ENCODE data around the gene PRODH2. TPM values are rescaled to one million over a fixed set of nuclear protein-coding genes. Genes with fewer than 3 reads are reported as not detected.

PRODH2 gene
- total and polyA plus RNA-seq, 2 of the 13 experiments (the other 11 are each of a cell fraction or from before 2014, with no cell fraction given) = 86.7 to 118 TPM

DNA sequence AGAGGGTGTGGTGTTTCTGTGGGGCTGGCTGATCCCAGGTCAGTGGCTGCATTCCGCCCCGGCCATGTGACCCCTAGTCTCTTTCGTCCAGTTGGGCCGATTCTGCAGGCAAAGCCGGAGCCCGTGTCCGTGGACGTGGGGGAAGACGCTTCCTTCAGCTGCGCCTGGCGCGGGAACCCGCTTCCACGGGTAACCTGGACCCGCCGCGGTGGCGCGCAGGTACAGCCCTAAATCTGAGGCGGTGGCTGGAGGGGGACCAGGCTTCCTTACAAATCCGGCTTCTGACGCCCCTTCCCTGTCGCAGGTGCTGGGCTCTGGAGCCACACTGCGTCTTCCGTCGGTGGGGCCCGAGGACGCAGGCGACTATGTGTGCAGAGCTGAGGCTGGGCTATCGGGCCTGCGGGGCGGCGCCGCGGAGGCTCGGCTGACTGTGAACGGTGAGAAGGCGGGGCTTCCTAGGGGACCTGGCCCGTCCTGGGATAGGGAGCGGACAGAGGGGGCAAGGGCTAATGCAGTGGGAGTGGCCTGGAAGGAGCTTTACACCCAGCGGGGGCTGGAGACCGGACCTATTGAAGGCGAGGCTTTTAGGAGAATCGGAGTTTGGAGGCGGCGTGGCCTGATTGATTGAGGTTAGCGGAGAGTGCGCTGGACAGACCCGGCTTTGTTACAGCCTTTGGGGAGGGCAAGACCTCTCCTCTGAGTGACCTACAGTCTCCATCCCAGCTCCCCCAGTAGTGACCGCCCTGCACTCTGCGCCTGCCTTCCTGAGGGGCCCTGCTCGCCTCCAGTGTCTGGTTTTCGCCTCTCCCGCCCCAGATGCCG, 48.4 kb upstream of the PRODH2 start (continued):
- TF ChIP-seq, protein P1, sequence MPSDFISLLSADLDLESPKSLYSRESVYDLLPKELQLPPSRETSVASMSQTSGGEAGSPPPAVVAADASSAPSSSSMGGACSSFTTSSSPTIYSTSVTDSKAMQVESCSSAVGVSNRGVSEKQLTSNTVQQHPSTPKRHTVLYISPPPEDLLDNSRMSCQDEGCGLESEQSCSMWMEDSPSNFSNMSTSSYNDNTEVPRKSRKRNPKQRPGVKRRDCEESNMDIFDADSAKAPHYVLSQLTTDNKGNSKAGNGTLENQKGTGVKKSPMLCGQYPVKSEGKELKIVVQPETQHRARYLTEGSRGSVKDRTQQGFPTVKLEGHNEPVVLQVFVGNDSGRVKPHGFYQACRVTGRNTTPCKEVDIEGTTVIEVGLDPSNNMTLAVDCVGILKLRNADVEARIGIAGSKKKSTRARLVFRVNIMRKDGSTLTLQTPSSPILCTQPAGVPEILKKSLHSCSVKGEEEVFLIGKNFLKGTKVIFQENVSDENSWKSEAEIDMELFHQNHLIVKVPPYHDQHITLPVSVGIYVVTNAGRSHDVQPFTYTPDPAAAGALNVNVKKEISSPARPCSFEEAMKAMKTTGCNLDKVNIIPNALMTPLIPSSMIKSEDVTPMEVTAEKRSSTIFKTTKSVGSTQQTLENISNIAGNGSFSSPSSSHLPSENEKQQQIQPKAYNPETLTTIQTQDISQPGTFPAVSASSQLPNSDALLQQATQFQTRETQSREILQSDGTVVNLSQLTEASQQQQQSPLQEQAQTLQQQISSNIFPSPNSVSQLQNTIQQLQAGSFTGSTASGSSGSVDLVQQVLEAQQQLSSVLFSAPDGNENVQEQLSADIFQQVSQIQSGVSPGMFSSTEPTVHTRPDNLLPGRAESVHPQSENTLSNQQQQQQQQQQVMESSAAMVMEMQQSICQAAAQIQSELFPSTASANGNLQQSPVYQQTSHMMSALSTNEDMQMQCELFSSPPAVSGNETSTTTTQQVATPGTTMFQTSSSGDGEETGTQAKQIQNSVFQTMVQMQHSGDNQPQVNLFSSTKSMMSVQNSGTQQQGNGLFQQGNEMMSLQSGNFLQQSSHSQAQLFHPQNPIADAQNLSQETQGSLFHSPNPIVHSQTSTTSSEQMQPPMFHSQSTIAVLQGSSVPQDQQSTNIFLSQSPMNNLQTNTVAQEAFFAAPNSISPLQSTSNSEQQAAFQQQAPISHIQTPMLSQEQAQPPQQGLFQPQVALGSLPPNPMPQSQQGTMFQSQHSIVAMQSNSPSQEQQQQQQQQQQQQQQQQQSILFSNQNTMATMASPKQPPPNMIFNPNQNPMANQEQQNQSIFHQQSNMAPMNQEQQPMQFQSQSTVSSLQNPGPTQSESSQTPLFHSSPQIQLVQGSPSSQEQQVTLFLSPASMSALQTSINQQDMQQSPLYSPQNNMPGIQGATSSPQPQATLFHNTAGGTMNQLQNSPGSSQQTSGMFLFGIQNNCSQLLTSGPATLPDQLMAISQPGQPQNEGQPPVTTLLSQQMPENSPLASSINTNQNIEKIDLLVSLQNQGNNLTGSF (CRISPR knock-in tag; IDR thresholded peaks at IDR 0.05) = no peak
- peak; percentile 22; the same call in 1 of the 2 replicates for TF ChIP-seq HNF4G (IDR thresholded peaks at IDR 0.05; ENCODE audit: borderline replicate concordance, low read depth, low read length)
- no peak for TF ChIP-seq HNF4G (CRISPR knock-in tag; IDR thresholded peaks at IDR 0.05; ENCODE audit: borderline replicate concordance, low read depth)
- TF ChIP-seq SNAPC2 (CRISPR knock-in tag; IDR thresholded peaks at IDR 0.05) = no peak
- TF ChIP-seq, protein P2, sequence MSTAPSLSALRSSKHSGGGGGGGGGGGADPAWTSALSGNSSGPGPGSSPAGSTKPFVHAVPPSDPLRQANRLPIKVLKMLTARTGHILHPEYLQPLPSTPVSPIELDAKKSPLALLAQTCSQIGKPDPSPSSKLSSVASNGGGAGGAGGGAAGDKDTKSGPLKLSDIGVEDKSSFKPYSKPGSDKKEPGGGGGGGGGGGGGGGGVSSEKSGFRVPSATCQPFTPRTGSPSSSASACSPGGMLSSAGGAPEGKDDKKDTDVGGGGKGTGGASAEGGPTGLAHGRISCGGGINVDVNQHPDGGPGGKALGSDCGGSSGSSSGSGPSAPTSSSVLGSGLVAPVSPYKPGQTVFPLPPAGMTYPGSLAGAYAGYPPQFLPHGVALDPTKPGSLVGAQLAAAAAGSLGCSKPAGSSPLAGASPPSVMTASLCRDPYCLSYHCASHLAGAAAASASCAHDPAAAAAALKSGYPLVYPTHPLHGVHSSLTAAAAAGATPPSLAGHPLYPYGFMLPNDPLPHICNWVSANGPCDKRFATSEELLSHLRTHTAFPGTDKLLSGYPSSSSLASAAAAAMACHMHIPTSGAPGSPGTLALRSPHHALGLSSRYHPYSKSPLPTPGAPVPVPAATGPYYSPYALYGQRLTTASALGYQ (CRISPR knock-in tag; IDR thresholded peaks at IDR 0.05) = no peak
- no peak for TF ChIP-seq ZBTB33 (CRISPR knock-in tag; IDR thresholded peaks at IDR 0.05)
- TF ChIP-seq ZNF572 (CRISPR knock-in tag; IDR thresholded peaks at IDR 0.05) = no peak
- TF ChIP-seq HOXA7 (CRISPR knock-in tag; IDR thresholded peaks at IDR 0.05) = no peak
- TF ChIP-seq, protein P3, sequence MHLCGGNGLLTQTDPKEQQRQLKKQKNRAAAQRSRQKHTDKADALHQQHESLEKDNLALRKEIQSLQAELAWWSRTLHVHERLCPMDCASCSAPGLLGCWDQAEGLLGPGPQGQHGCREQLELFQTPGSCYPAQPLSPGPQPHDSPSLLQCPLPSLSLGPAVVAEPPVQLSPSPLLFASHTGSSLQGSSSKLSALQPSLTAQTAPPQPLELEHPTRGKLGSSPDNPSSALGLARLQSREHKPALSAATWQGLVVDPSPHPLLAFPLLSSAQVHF (CRISPR knock-in tag; IDR thresholded peaks at IDR 0.05) = no peak
- peak; percentile 68 for TF ChIP-seq SP4 (CRISPR knock-in tag; IDR thresholded peaks at IDR 0.05)
